Fibroblast of lung (primary cell): ENCODE measurements around the gene FGGY.

Experiments used
- EZH2 ChIP-seq: IDR thresholded peaks from 2 replicates; pipeline ENCODE4 v1.5.1; 2012; ENCODE audit warnings: low read length, control low read depth, mild to moderate bottlenecking; ENCODE audit errors: missing control alignments
- TF ChIP-seq, protein P1 (sequence below), 2 donors: IDR thresholded peaks in 1 of 2; conservative IDR thresholded peaks in 1 of 2; 1 replicate in 1 of 2; 2 replicates in 1 of 2; pipeline ENCODE4 v1.5.1; 2011 to 2012; ENCODE audit warnings: low read length in 2 of 2, control low read depth in 1 of 2, inconsistent platforms in 1 of 2, low read depth in 1 of 2, mild to moderate bottlenecking in 1 of 2

GRCh38 chr1:59298026-59298583 is 1.2 kb downstream of the FGGY start:
- TF ChIP-seq, protein P1, sequence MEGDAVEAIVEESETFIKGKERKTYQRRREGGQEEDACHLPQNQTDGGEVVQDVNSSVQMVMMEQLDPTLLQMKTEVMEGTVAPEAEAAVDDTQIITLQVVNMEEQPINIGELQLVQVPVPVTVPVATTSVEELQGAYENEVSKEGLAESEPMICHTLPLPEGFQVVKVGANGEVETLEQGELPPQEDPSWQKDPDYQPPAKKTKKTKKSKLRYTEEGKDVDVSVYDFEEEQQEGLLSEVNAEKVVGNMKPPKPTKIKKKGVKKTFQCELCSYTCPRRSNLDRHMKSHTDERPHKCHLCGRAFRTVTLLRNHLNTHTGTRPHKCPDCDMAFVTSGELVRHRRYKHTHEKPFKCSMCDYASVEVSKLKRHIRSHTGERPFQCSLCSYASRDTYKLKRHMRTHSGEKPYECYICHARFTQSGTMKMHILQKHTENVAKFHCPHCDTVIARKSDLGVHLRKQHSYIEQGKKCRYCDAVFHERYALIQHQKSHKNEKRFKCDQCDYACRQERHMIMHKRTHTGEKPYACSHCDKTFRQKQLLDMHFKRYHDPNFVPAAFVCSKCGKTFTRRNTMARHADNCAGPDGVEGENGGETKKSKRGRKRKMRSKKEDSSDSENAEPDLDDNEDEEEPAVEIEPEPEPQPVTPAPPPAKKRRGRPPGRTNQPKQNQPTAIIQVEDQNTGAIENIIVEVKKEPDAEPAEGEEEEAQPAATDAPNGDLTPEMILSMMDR (conservative IDR thresholded peaks at IDR 0.05 in 1 of 2, IDR thresholded peaks at IDR 0.05 in 1 of 2; ENCODE audit: low read depth in 1 of 2, low read length in 2 of 2) = no peak
- no peak for TF ChIP-seq EZH2
